Right renal cortex interstitium (tissue), 3 donors: ENCODE measurements around the gene PRAME. TPM values are rescaled to one million over a fixed set of nuclear protein-coding genes. Genes with fewer than 3 reads are reported as not detected.
"Not testable (repeated sequence)": the region's sequence is repeated elsewhere in the genome, so short reads cannot be mapped to it uniquely, and the experiment has no call there.

Experiments used
- DNase-seq, 3 donors: peaks; one replicate each; pipeline ENCODE4 v3.0.0-alpha.2; 2013; ENCODE audit warnings: low read depth in 3 of 3, low spot score in 2 of 3
- polyA plus RNA-seq, 3 donors: library from polyadenylated mRNA; unstranded; fragments of 120-200 nt; gene quantifications; one replicate each; pipeline ENCODE4 v1.2.1, GENCODE V29; 2013; ENCODE audit not compliant: insufficient read length in 3 of 3

Gene PRAME
- polyA plus RNA-seq, 3 donors: 0.75 to 1.5 (median 0.94) TPM

- DNase-seq: no peak
Measured at GRCh38 chr22:22528780-22529179, 30.3 kb downstream of the PRAME start.

- no peak for DNase-seq
Measured at GRCh38 chr22:22527312-22527711, 31.8 kb downstream of the PRAME start.

- DNase-seq: no peak
Measured at GRCh38 chr22:22526125-22526912, 32.7 kb downstream of the PRAME start.

GRCh38 chr22:22523494-22523893 lies 35.6 kb downstream of the PRAME start:
- DNase-seq: no peak

- DNase-seq: no peak
Measured at GRCh38 chr22:22521631-22522030, 37.4 kb downstream of the PRAME start.

GRCh38 chr22:22520667-22521602 lies 38.1 kb downstream of the PRAME start:
- DNase-seq: no peak

GRCh38 chr22:22520020-22520656 lies 38.9 kb downstream of the PRAME start, which contains the start of gene ZNF280A:
TSS of gene ZNF280A (minus strand) at chr22:22520270. CDS start at chr22:22515630, 4,640 bp downstream.
- DNase-seq: no peak

- no peak for DNase-seq
Measured at GRCh38 chr22:22519591-22519990, 39.5 kb downstream of the PRAME start.

- no peak for DNase-seq
Measured at GRCh38 chr22:22516992-22517391, 42.1 kb downstream of the PRAME start.

GRCh38 chr22:22515890-22516289 lies 43.2 kb downstream of the PRAME start:
- no peak for DNase-seq

GRCh38 chr22:22514431-22514830 lies 44.6 kb downstream of the PRAME start:
- not testable (repeated sequence) for DNase-seq

GRCh38 chr22:22513619-22514018 lies 45.4 kb downstream of the PRAME start:
- no peak for DNase-seq

GRCh38 chr22:22512951-22513350 lies 46.1 kb downstream of the PRAME start:
- DNase-seq: no peak

- DNase-seq: not testable (repeated sequence)
Measured at GRCh38 chr22:22510833-22511232, 48.2 kb downstream of the PRAME start.

GRCh38 chr22:22509912-22510311 lies 49.2 kb downstream of the PRAME start:
- not testable (repeated sequence) for DNase-seq

GRCh38 chr22:22508274-22509176 lies 50.5 kb downstream of the PRAME start, which contains the start of gene ZNF280B:
TSS of gene ZNF280B (minus strand) at chr22:22508742. CDS start at chr22:22489398, 19,344 bp downstream.
- DNase-seq: peak; percentile 25 to 54 (median 44)

- peak in 1 of 3 donors; percentile 3 for DNase-seq
Measured at GRCh38 chr22:22507743-22508273, 51.3 kb downstream of the PRAME start.

- DNase-seq: no peak
Measured at GRCh38 chr22:22506736-22507135, 52.3 kb downstream of the PRAME start.

GRCh38 chr22:22498267-22498666 lies 60.8 kb downstream of the PRAME start:
- no peak for DNase-seq
